ENCODE data around the gene HRAS.

- peak; percentile 79 to 87 for TF ChIP-seq POLR2AphosphoS5 (IDR thresholded peaks at IDR 0.05; ENCODE audit: insufficient read depth in 1 of 2, low read depth in 1 of 2)
- TF ChIP-seq, protein P1, sequence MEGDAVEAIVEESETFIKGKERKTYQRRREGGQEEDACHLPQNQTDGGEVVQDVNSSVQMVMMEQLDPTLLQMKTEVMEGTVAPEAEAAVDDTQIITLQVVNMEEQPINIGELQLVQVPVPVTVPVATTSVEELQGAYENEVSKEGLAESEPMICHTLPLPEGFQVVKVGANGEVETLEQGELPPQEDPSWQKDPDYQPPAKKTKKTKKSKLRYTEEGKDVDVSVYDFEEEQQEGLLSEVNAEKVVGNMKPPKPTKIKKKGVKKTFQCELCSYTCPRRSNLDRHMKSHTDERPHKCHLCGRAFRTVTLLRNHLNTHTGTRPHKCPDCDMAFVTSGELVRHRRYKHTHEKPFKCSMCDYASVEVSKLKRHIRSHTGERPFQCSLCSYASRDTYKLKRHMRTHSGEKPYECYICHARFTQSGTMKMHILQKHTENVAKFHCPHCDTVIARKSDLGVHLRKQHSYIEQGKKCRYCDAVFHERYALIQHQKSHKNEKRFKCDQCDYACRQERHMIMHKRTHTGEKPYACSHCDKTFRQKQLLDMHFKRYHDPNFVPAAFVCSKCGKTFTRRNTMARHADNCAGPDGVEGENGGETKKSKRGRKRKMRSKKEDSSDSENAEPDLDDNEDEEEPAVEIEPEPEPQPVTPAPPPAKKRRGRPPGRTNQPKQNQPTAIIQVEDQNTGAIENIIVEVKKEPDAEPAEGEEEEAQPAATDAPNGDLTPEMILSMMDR (IDR thresholded peaks at IDR 0.05), result peak; percentile 98 to 99 (median 99)
These were observed 16.7 kb downstream of the HRAS start for GRCh38 chr11:518463-519202.
